ENCODE results near the gene AGAP1. TPM values are rescaled to one million over a fixed set of nuclear protein-coding genes. Genes with fewer than 3 reads are reported as not detected.

The AGAP1 gene
- total RNA-seq, 1 donor from 2014 or later: 20.4 TPM

- H3K4me3 ChIP-seq: no peak overlapping the region
- Mint-ChIP-seq H3K27ac (no peak overlapping the region), H3K4me1 (peaks cover 43% of the 10 kb centered on the region), H3K4me3 (no peak overlapping the region), H3K27me3 (ENCODE audit: insufficient read depth, low read depth) (no peaks in the 10 kb centered on the region), H3K9me3 (peaks cover 12% of the 10 kb centered on the region), H3K36me3 (peaks cover 9% of the 10 kb centered on the region)
- no peak overlapping the region for H3K27ac ChIP-seq
- H3K79me2 ChIP-seq (ENCODE audit: low read depth): peaks cover 91% of the 10 kb centered on the region
- DNase-seq (ENCODE audit: low spot score): no peak
- H3K9me3 ChIP-seq (ENCODE audit: low read depth): no peaks in the 10 kb centered on the region
- no peak overlapping the region for H2AFZ ChIP-seq (replicated peaks)
- no peak overlapping the region for H3K9ac ChIP-seq
- H3K36me3 ChIP-seq: no peaks in the 10 kb centered on the region
- no peaks in the 10 kb centered on the region for H3K27me3 ChIP-seq
- TF ChIP-seq CTCF (IDR thresholded peaks at IDR 0.05) (no peak), EZH2 (IDR thresholded peaks at IDR 0.05) (no peak)
- H3K4me1 ChIP-seq: peaks cover 14% of the 10 kb centered on the region
- no peaks in the 10 kb centered on the region for H3F3A ChIP-seq (ENCODE audit: low read depth)
- H4K20me1 ChIP-seq (ENCODE audit: low read depth): peaks cover 98% of the 10 kb centered on the region
- no peak overlapping the region for H3K4me2 ChIP-seq
These were observed 59.9 kb downstream of the AGAP1 start for GRCh38 chr2:235553696-235554100.

- no peak overlapping the region for H3K4me2 ChIP-seq
- Mint-ChIP-seq H3K9me3 (peaks cover 12% of the 10 kb centered on the region), H3K36me3 (peaks cover 11% of the 10 kb centered on the region), H3K27ac (no peak overlapping the region), H3K27me3 (ENCODE audit: insufficient read depth, low read depth) (no peaks in the 10 kb centered on the region), H3K4me3 (no peak overlapping the region), H3K4me1 (peaks cover 43% of the 10 kb centered on the region)
- no peaks in the 10 kb centered on the region for H3K27me3 ChIP-seq
- no peak overlapping the region for H3K9ac ChIP-seq
- H3K36me3 ChIP-seq: no peaks in the 10 kb centered on the region
- peaks cover 93% of the 10 kb centered on the region for H3K79me2 ChIP-seq (ENCODE audit: low read depth)
- TF ChIP-seq CTCF (IDR thresholded peaks at IDR 0.05) (no peak), EZH2phosphoT487 (IDR thresholded peaks at IDR 0.05) (no peak), EZH2 (IDR thresholded peaks at IDR 0.05) (no peak)
- H3K27ac ChIP-seq: no peak overlapping the region
- no peak for DNase-seq (ENCODE audit: low spot score)
- H3K4me3 ChIP-seq: no peak overlapping the region
- H3K4me1 ChIP-seq: peaks cover 14% of the 10 kb centered on the region
- H3K9me3 ChIP-seq (ENCODE audit: low read depth): no peaks in the 10 kb centered on the region
- no peaks in the 10 kb centered on the region for H3F3A ChIP-seq (ENCODE audit: low read depth)
- H4K20me1 ChIP-seq (ENCODE audit: low read depth): peaks cover 97% of the 10 kb centered on the region
- H2AFZ ChIP-seq (replicated peaks): no peak overlapping the region
These were observed 60.5 kb downstream of the AGAP1 start for GRCh38 chr2:235554385-235554784.

GRCh38 chr2:235554936-235555335 lies 61.1 kb downstream of the AGAP1 start:
- Mint-ChIP-seq H3K27ac (no peak overlapping the region), H3K4me1 (peaks cover 41% of the 10 kb centered on the region), H3K36me3 (peaks cover 11% of the 10 kb centered on the region), H3K9me3 (peaks cover 12% of the 10 kb centered on the region), H3K27me3 (ENCODE audit: insufficient read depth, low read depth) (no peaks in the 10 kb centered on the region), H3K4me3 (no peak overlapping the region)
- no peaks in the 10 kb centered on the region for H3F3A ChIP-seq (ENCODE audit: low read depth)
- H3K36me3 ChIP-seq: no peaks in the 10 kb centered on the region
- H3K27ac ChIP-seq: no peak overlapping the region
- peaks cover 96% of the 10 kb centered on the region for H4K20me1 ChIP-seq (ENCODE audit: low read depth)
- H3K9ac ChIP-seq: no peak overlapping the region
- no peak overlapping the region for H3K4me2 ChIP-seq
- peaks cover 93% of the 10 kb centered on the region for H3K79me2 ChIP-seq (ENCODE audit: low read depth)
- DNase-seq (ENCODE audit: low spot score): no peak
- no peak overlapping the region for H2AFZ ChIP-seq (replicated peaks)
- H3K4me1 ChIP-seq: peaks cover 14% of the 10 kb centered on the region
- H3K27me3 ChIP-seq: no peaks in the 10 kb centered on the region
- H3K4me3 ChIP-seq: no peak overlapping the region
- no peak for TF ChIP-seq EZH2phosphoT487 (IDR thresholded peaks at IDR 0.05)
- TF ChIP-seq CTCF (IDR thresholded peaks at IDR 0.05): no peak
- TF ChIP-seq EZH2 (IDR thresholded peaks at IDR 0.05): no peak
- H3K9me3 ChIP-seq (ENCODE audit: low read depth): no peaks in the 10 kb centered on the region

Data from neural progenitor cell (in vitro differentiated cells).